T47D (cell line): Measurements from ENCODE around the gene SLC9A7.

Experiments used
- DNase-seq, 2 experiments: peaks; one replicate each; pipeline versions ENCODE4 v3.0.0 to v3.0.0-alpha.2; 2011 to 2012; ENCODE audit warnings: low read depth in 1 of 2, low spot score in 1 of 2
- JUND ChIP-seq: IDR thresholded peaks from 2 replicates; pipeline ENCODE4 v1.6.1; 2012; ENCODE audit warnings: low read depth
- in situ Hi-C: cut with HindIII; loops from 2 replicates; pipeline ENCODE4 v1.10.0; 2016; ENCODE audit warnings: low sequenced_read_pairs, low pct_unique_long_range_greater_than_20kb

The SLC9A7 gene

GRCh38 chrX:46770000-46770816 is 11.3 kb upstream of the SLC9A7 start:
- no peak for DNase-seq
- TF ChIP-seq JUND: no peak
- in situ Hi-C loops: no loop called here

GRCh38 chrX:46762963-46763362 is 4.0 kb upstream of the SLC9A7 start:
- DNase-seq: no peak
- in situ Hi-C loops: no loop called here
- no peak for TF ChIP-seq JUND

- TF ChIP-seq JUND: no peak
- in situ Hi-C loops: no loop called here
- DNase-seq: no peak
Measured at GRCh38 chrX:46759645-46759974, 692 bp upstream of the SLC9A7 start.

GRCh38 chrX:46758163-46758955 is 559 bp downstream of the SLC9A7 start:
- DNase-seq: peak; percentile 5 to 28
- no peak for TF ChIP-seq JUND
- in situ Hi-C loops: no loop called here

GRCh38 chrX:46757593-46757992 is 1.3 kb downstream of the SLC9A7 start:
- no peak for TF ChIP-seq JUND
- DNase-seq: no peak
- in situ Hi-C loops: no loop called here

GRCh38 chrX:46757052-46757451 is 1.9 kb downstream of the SLC9A7 start:
- TF ChIP-seq JUND: no peak
- DNase-seq: no peak
- in situ Hi-C loops: no loop called here

GRCh38 chrX:46755671-46756070 is 3.2 kb downstream of the SLC9A7 start:
- no peak for DNase-seq
- TF ChIP-seq JUND: no peak
- in situ Hi-C loops: no loop called here

- in situ Hi-C loops: no loop called here
- peak in 1 of 2 experiments; percentile 22 for DNase-seq
- TF ChIP-seq JUND: no peak
Measured at GRCh38 chrX:46754586-46755061, 4.3 kb downstream of the SLC9A7 start.

- DNase-seq: no peak
- no peak for TF ChIP-seq JUND
- in situ Hi-C loops: no loop called here
Measured at GRCh38 chrX:46754036-46754435, 4.9 kb downstream of the SLC9A7 start.

- peak in 1 of 2 experiments; percentile 43 for DNase-seq
- no peak for TF ChIP-seq JUND
- in situ Hi-C loops: no loop called here
Measured at GRCh38 chrX:46750889-46751288, 8.0 kb downstream of the SLC9A7 start.

GRCh38 chrX:46744009-46744408 is 14.9 kb downstream of the SLC9A7 start:
- DNase-seq: no peak
- in situ Hi-C loops: no loop called here
- TF ChIP-seq JUND: no peak

- no peak for DNase-seq
- in situ Hi-C loops: no loop called here
- TF ChIP-seq JUND: no peak
Measured at GRCh38 chrX:46743046-46743445, 15.9 kb downstream of the SLC9A7 start.

- in situ Hi-C loops: no loop called here
- no peak for TF ChIP-seq JUND
- DNase-seq: no peak
Measured at GRCh38 chrX:46739736-46740135, 19.2 kb downstream of the SLC9A7 start.
